ENCODE data around the gene SETDB1. TPM values are rescaled to one million over a fixed set of nuclear protein-coding genes. Genes with fewer than 3 reads are reported as not detected.

SETDB1 gene
- total RNA-seq, 1 donor from 2014 or later: 52.2 TPM

DNA sequence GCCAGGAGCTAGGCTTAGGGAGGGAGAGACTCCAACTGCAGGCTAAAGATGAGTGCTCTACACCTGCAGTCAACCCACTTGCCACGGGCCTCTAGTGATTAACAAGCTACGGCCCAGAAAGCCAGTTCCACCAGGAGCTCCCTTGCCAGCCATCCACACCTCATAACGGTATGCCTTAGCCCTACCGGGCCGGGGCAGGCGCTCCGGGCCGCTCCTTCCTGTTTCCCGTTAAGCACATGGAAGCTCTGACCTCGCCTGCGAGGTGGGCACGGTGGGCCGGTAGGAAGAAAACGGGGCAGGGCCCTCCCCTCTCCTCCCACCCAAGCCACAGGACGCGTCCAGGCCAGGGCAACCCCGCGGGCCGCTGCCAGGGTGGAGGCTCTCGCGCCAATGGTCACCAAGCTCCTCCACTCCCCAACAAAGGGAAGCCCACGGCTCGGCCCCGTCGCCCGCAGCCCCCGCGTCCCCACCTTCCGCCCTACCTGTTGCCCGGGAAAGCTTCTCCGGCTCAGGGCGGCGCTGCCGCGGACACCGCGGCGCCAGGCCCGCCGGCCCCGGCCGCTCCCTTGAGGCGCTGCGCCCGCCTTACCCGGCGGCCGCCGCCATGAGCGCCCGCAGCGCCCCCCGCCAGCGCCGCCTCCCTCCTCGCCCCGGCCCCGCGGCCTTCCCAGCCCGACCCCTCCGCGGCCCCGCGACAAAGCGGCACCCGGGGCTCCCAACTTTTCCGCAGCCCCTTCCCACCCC, 47.8 kb downstream of the SETDB1 start:
- intact Hi-C loops (cut with micrococcal nuclease): loop anchor here (10.0 kb wide), 1 partner anchor 349 kb away; the partner anchor contains the start of gene ENSA

DNA sequence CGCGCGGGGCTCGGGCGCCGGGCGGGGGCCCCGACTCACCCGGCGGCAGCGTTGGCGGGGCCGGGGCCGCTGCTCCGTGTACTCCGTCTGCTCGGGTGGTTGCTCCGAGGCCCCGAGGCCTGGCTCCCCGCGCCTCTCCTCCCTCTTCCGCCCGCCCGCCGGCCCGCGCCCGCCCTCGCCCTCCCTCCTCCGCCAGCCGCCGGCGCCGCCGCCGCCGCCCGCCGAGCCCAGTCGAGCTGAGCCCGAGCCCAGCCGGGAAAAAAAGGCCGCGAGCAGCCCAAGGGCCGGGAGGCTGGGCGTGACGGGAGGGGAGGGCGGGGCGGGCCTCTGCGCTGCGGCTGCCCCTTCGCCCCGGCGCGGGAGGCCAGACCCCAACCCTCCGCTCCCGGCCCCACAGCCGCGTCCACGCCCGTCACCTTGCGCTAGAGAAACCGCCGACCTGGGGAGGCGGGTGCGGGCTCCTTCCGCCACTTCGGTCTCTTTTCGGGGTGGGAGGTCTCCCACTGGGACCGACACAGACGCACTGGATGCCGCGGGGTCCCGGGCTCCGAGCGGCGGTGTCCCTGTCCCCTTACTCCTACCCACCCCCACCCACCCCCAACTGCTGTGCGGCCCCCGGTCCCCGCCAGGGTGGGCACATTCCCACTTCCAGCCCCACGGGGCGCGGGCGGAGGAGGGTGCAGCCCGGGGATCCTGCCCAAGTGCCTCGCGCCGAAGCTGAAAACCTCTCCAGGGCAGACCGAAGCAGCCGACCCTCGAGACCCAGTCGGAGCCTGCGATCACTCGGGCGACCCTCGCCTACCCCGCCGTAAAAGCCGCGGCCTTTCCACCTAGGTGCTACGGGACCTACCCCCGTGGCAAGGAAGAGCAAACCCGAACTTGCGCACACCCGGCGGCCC, 48.7 kb downstream of the SETDB1 start, which contains the start of gene CERS2:
Gene CERS2 (minus strand): TSS at position 256 of the 899 bp plus-strand sequence. CDS start 5,745 bp downstream, outside the sequence.
- intact Hi-C loops (cut with micrococcal nuclease): loop anchor here (5.0 to 10.0 kb wide), 3 partner anchors 48 to 413 kb away; partner anchors contain the start of genes ENSA and SETDB1

DNA sequence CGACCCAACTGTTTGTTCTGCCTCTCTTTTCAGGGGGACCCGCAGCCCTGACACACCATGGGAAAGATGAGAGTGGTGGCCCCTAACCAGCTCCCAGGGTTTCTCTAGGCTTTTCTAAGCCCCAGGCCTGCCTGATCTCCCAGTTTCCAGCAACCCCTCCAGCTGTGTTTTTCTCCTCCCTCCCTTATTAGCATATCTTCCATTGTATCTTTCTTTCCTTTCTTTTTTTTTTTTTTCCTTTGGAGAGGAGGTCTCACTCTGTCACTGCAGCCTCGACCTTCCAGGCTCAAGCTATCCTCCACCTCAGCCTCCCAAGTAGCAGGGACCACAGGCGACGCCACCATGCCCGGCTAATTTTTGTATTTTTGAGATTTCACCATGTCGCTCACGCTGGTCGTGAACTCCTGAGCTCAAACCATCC, 50.2 kb downstream of the SETDB1 start:
- intact Hi-C loops (cut with micrococcal nuclease): loop anchor here (5.0 to 10.0 kb wide), 3 partner anchors 49 to 414 kb away; partner anchors contain the start of genes ENSA and SETDB1

DNA sequence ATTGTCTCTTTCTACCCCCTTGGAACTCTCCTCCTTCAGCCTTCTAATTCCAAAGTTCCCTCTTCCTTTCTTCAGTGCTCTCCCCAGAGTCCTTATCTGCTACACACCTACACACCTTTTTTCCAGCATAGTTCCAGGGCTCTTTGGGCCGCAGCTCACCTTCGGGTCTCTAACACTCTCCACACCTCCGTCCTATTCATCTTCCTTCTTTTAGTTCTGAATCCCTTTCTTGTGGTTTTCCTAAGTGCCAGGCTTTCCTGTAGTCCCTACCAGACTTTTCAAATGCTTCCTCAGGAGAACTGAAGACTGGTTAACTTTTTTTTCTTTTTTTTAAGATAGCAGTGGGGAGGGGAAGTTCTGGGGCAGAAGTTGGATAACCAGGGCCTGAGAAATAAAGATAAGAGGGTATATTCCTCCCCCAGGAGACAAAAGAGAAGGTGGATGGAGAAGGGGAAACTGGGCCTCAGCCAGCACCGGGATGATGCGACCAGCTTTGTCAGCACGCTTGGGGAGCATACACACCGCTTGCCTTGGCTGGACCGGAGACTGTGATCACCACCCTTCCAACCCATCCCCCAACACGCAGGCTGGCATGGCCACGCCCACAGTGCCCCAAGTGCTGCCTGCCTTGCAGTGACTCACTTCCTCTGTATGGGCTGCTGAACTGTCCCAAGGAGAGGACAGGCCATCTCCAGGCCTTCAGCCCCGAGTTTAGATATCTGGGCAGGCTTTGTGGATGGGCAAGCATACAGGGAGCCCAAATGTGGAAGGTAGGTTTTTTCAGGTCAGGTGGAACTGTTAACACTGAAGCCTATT, 50.9 kb downstream of the SETDB1 start:
- intact Hi-C loops (cut with micrococcal nuclease): loop anchor here (5.0 to 10.0 kb wide), 3 partner anchors 50 to 415 kb away; partner anchors contain the start of genes ENSA and SETDB1

DNA sequence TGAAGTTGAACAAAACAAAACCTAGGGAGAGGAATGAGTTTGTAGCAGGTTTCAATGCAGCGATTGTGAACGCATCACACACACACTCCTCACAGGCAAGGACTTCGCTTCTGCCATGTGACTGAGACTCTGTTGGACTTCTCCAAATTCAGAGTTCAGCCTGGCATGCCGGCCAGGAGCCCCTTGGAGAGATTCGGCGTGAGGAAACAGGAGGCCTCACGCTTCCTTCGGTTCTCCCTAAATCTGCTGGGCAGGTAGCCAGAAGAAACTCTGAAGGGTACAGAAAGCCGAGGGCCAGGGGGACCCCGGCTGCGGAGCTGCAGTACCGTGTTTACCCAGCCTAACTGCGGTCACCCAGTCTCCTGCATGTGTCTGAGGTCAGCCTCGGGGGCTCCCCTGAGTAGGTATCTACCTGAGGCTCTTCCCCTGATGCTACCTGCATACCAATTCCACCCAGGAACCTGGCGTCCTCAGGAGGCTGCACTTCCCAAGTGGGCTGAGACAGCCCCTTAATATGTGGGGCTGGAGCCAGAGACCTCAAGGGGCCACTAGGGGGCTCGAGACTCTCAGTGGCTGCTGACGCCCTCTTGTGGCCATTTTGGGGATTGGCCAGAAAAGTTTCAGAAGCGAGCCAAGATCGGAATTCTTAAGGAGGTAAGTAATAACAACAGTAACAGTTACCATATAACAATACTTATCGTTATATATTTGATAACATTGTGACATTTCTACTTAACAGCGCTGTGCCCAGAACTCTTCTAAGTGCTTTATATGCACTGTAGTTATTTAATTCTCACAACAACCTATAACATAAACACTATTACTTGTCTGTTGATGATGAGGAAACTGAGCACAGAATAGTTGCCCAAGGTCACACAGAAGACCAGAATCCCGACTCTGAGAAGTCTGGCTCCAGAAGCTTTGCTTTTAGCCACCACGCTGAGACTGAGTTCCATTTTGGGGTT, 53.2 kb downstream of the SETDB1 start:
- intact Hi-C loops (cut with micrococcal nuclease): loop anchor here (1.0 to 10.0 kb wide), 6 partner anchors 29 to 724 kb away; partner anchors contain the start of genes ARNT, ENSA, PRUNE1 and SETDB1

DNA sequence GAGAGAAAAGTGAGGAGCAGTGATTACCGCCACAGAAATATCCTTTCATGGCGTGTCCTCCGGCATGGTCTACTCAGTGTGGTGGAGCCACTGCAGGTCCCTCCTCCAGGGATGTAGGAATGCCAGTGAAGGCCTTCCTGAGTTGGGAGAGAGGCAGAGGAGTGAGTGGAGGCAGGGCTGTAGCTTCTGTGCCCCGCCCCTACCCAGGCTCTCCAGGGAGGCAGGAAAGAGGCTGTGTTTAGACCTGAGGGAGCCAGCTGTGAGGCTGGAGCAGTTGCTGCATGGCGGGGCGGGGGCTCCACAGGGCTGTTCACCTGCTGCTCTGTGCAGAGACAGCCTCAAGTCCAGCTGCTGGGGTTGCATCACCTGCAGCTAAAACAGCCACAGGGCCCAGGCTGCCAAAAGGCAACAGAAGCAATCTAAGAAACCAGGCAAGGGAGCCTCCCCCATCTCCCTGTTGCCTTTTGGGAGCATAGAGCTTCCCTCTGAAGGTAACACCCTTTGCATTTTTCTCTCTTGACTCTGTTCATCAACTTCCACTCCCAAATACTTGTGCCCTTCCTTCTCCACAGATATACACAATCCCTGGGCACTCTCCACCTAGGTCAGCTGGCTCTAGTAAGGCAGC, 55.1 kb downstream of the SETDB1 start:
- intact Hi-C loops (cut with micrococcal nuclease): no loop called here

DNA sequence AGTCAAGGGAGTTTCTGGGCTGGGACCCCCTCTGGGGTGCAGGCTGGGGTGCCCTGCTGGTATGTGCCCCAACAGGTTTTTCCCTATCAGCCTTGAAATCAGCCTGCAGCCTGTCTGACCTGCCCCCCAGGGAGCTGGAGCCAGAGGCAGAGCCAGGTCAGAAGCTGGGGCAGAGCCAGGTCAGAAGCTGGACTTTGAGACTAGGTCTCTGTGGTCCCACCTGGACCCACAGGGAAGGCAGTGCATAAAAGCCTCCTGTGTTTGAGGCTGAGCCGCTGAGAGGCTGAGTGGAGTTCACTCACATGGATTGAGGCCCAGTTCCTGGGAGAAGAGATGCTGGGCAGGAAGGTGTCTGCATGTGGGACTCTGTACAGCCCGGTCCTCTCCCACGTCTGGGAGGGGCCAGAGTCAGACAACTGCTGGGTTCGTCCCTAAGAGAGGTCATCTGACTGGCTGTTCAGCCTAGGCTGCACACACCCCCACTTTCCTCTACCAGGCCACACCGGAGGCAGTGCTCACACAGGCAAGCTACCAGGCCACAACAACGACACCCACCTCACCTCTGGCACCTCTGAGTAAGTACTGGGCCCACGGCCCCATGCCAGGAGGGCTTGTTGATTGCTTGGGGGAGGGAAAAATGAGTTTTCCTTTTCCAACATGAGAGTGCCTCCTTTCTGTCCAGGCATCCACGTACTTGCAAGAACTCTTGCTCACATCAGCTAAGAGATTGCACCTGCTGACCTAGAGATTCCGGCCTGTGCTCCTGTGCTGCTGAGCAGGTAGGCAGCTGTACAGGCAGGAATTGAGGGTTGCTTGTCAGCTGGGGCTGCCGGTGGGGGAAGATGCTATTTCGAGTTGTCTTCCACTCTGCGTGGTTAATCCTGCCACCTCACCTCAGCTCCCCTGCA, 55.9 kb downstream of the SETDB1 start, which contains the start of gene ANXA9:
Gene ANXA9 (plus strand): TSS at position 488 of the 908 bp plus-strand sequence. CDS start 814 bp downstream, outside the sequence.
- intact Hi-C loops (cut with micrococcal nuclease): no loop called here

DNA sequence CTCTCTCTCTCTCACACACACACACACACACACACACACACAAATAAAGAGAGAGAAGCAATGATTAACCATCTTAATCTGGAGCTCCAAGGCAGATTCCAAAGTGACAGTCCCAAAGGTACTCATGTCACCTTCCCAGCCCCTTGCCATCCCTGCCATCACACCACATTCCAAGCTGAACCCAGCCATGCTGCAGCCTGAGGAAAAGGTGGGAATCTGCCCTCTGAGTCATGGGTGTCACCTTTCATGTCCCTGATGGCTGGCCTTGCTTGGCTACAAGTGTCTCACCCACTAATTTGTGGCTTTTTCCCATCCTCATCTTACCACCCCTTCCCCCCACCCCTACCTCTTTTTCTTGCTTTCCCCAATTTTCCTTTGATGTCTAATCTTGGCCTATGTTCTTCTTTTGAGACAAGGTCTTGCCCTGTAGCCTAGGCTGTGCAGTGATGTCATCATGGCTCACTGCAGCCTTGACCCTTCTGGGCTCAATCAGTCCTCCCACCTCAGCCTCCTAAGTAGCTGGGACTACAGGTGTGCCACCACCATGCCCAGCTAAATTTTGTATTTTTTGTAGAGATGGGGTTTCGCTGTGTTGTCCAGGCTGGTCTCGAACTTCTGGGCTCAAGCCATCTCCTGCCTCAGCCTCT, 59.1 kb downstream of the SETDB1 start:
- intact Hi-C loops (cut with micrococcal nuclease): no loop called here

DNA sequence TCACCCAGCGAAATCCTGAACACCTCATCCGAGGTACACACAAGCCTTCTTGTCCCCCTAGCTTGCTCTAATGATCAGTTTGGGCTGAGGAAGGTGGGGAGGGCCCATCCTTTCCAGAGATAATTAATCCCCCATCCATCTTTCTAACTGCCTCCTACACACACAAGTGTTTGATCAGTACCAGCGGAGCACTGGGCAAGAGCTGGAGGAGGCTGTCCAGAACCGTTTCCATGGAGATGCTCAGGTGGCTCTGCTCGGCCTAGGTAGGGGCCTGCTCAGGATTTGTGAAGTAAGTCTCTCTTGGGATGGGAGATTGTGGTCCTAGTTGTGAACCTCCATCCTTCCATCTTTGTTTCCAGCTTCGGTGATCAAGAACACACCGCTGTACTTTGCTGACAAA, 61.8 kb downstream of the SETDB1 start:
- intact Hi-C loops (cut with micrococcal nuclease): no loop called here

DNA sequence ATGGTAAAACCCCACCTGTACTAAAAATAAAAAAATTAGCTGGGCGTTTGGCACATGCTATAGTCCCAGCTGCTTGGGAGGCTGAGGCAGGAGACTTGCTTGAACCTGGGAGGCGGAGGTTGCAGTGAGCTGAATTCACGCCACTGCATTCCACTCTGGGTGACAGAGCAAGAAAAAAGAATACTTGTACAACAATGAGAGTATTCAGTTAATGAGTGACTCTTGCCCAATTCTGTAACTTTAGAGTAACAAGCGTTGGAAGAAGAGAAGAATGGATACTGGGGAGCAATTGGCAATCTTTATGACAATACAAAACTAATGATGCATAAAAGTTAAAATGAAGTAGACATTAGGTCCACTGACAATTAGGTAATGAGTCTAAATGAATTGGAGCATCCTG, 66.5 kb downstream of the SETDB1 start:
- intact Hi-C loops (cut with micrococcal nuclease): no loop called here

DNA sequence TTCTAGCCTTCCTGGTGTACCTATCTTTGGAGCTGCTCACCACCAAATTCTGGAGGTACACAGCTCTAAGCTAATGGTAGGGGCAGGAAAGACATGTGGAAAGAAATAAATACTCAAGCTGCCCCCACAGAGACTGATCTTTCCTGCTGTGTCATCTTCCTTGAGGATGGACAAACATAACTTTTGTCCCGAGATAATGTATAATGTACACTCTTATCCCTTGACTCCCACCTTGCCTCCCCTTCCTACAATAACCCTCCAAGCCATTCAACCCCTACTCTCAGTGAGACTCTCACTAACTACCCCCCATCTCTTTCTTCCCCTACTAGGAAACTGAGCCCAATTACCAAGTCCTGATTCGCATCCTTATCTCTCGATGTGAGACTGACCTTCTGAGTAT, 68.1 kb downstream of the SETDB1 start:
- intact Hi-C loops (cut with micrococcal nuclease): no loop called here

DNA sequence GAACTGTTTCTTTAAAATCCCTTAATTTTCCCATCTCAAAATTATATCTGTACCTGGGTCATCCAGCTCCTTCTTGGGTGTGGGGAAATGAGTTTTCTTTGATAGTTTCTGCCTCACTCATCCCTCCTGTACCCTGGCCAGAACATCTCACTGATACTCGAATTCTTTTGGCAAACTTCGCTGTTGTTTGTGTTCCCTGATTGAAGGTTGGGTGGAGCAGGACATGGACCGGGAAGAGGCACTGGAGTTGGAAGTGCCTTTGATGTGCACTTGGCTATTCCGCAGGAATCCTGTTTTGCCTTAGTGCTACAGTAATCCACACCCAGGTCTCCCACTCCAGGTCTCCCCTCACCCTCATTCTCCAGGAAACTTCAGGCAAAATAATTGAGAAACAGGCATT, 69.3 kb downstream of the SETDB1 start:
- intact Hi-C loops (cut with micrococcal nuclease): no loop called here

DNA sequence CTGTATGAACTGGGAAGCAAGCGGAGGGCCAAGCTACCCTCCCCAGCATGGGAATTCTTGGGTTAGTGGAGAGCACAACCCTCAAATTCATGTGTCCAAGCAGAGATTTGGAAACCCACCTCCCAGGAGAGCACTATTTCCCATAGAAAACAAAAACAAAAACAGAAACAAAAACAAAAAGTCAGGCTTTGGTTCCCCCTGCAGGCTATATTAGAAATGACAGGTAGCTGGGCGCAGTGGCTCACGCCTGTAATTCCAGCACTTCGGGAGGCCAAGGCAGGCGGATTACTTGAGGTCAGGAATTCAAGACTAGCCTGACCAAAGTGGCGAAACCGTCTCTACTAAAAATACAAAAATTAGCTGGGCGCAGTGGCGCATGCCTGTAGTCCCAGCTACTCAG, 69.7 kb downstream of the SETDB1 start:
- intact Hi-C loops (cut with micrococcal nuclease): no loop called here

DNA sequence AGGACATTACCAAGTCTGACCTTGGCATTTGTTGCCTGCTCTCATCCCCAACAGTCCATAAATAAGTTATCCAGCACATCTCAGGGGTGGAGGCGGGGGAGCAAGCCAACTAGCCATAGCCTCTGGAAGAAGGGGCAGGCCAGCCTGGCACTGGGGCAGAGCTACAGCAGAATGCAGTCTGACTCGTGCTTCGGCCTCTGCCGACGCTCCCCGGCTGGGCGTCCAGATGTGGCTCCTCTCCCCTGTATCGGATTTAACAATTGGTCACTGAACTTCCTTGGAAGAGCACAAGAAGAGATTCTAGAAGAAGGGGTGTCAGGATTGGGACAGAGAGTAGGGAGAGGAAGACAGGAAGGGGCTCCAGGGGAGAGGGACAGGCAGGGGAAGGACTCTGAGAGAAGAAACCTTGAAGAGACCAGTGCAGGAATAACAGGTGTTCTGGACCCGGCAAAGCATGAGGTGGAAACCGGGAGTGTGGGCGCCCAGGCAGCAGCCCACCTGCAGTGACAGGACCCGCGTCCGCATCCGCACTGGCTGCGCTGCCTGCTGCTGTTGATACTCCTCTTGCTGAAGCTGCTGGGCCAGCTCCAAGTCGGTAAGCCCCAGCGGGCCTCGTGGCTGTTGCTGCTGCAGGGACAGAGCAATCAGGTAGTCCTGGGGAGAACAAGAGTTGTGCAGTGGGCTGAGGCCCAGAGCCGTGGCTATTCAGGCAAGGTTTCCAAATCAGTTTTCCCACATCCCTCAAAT, 71.1 kb downstream of the SETDB1 start:
- intact Hi-C loops (cut with micrococcal nuclease): no loop called here

DNA sequence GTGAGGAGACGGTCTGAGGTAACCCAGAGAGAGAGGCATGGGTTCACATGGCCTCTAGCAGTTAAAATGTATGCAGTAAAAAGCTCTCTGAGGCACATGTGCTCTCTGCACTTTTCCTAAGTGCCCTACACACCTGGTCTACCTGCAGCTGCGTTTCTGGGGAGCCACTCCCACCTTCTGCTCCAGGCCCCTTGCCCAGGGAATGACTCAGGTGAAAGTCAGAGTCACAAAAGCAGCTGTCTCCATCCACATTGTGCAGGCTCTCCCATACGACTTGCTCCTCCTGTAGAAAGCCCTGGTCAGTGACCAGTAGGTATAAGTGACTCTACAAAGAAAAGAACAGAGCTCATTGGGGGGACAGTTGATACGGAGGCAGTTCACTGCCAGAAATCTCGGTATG, 71.8 kb downstream of the SETDB1 start:
- intact Hi-C loops (cut with micrococcal nuclease): no loop called here

DNA sequence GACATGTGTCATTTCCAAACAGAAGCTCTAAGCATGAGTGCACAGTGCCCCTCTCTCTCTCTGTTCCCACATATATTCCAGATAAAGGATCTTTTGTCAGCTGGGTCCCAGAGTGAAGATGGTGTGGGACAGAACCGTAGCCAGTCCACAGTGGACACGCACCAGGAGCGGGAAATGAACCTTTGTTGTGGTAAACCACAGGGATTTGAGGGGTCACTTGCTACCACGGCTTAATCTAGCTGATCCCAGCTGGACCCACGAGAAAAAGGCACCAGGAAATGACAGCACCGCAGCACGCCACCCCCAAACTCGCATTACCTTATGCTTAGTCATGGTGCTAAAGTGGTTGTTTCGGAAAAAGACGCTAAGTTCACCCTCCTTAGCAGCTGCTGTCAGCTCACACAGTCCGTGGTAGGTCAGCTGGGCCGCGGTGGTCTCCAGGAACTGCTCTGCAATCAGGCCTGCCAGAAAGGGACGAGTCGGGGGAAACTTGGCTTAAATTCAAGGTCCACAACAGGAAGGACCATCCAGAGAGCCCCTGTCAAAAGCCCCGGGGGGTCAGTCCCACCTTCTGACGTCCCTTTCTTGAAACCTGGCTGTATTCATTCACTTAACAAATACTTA, 73.0 kb downstream of the SETDB1 start:
- intact Hi-C loops (cut with micrococcal nuclease): no loop called here
